D721Med (cell line): ENCODE results near the gene LYPD6B.

ENCODE experiments used
- DNase-seq: peaks from one replicate; pipeline ENCODE4 v3.0.0; 2011; ENCODE audit warnings: low spot score; ENCODE audit not compliant: insufficient read length
- FAIRE-seq: peaks from 2 replicates; lab custom pipeline; 2011; peaks lifted over from hg19 to GRCh38; lab: Jason Lieb, UNC
- TF ChIP-seq, protein P1 (sequence below): IDR thresholded peaks from 2 replicates; pipeline ENCODE4 v1.5.1; 2012; ENCODE audit warnings: mild to moderate bottlenecking, control low read depth; ENCODE audit not compliant: insufficient read depth; ENCODE audit errors: missing control alignments

Gene LYPD6B

DNA sequence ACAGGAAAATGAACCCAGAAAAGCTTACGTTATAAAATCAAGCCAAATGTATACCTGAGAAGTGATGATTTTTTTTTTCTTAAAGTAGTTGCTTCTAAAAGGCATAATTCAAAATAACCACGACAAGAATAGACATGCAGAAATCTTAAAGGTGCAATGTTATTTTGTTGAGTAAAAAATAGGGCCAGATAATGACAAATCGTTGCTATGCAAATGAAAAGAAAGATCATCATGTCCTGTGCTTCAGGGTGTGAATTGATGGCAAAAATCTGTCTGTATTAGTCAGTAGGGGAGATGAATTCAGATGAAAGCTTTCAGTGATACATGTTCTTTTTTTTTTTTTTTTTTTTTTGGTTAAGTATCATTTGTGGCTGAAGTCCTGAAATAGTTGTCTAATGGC lies 24.0 kb downstream of the LYPD6B start:
- DNase-seq (no peak), FAIRE-seq (no peak)
- TF ChIP-seq, protein P1, sequence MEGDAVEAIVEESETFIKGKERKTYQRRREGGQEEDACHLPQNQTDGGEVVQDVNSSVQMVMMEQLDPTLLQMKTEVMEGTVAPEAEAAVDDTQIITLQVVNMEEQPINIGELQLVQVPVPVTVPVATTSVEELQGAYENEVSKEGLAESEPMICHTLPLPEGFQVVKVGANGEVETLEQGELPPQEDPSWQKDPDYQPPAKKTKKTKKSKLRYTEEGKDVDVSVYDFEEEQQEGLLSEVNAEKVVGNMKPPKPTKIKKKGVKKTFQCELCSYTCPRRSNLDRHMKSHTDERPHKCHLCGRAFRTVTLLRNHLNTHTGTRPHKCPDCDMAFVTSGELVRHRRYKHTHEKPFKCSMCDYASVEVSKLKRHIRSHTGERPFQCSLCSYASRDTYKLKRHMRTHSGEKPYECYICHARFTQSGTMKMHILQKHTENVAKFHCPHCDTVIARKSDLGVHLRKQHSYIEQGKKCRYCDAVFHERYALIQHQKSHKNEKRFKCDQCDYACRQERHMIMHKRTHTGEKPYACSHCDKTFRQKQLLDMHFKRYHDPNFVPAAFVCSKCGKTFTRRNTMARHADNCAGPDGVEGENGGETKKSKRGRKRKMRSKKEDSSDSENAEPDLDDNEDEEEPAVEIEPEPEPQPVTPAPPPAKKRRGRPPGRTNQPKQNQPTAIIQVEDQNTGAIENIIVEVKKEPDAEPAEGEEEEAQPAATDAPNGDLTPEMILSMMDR: no peak

DNA sequence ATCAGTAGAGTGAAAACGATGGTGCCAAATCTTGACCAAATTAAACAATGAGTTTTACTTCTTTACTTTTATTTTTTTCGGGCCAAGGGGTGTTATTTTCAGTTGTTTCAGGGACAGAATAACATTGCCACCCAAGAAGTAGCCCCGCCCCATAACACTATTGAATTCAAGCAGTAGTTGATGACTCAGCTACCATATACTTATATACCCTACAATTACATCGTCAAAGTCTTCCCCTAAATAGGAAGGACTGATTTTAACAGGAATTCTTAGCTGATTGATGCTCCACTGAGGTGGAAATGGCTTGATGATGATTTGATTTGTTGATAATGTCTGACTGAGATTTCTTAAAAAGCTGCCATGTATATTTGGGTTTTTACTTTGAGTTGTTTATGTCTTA lies 24.7 kb downstream of the LYPD6B start:
- DNase-seq (no peak), FAIRE-seq (no peak)
- TF ChIP-seq, protein P1: no peak

DNA sequence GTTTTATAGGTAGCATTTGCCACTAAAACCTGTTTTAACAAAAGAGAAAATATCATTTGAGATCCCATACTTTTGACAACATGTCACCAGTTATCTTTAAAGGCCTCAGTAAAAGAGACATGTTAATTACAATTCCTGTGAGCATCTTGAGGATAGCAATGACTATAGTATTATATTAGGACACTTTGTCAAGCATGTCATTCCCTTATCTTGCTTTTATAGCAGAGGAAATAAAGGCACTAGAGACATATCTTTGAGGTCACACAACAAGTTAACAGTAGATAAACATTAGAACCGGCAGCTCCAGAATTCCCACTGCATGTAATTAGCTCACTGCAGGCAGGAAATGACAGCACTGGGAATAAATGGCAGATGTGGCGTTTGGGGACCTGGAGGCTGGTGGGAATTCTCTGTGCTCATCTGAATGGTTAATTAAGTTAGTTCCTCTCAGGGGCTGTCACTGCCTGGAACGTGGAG lies 25.9 kb downstream of the LYPD6B start:
- FAIRE-seq (no peak), DNase-seq (no peak)
- TF ChIP-seq, protein P1: no peak

DNA sequence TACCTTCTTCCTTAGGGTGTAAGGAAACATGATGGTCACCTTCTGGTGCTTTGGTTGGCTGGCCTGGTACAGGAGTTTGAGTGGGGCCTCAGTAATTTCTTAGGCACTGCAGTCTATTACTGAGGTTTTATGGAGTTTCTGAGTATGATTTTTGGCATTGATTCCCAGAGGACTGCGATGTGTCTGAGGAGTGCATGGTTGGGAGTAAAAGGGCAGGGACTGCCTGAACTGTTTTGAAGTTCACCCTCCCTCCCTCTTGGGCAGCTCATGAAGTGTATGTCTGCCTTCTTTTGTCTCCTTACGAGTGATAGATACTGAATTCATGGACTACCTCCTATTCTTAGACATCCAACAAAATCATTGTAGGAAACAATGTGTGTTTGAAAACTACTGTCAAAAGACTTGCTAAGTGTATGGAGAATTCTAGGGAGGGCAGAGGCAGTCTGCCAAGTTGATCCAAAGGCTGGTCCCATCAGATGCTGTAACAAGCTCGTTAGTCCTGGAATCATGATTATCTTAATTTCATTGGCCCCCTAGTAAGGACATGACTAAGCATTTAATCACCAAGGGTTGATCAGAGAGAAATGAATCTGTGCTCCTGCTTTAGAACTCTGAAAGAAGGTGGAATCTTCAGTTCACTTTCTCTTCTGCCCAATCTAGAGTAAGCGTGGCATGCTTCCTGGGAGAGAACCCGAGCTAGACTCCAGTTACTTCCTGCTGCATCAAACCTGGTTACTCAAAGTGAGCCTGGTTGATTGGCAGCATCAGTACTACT lies 26.5 kb downstream of the LYPD6B start:
- TF ChIP-seq, protein P1: no peak
- DNase-seq (no peak), FAIRE-seq (no peak)

DNA sequence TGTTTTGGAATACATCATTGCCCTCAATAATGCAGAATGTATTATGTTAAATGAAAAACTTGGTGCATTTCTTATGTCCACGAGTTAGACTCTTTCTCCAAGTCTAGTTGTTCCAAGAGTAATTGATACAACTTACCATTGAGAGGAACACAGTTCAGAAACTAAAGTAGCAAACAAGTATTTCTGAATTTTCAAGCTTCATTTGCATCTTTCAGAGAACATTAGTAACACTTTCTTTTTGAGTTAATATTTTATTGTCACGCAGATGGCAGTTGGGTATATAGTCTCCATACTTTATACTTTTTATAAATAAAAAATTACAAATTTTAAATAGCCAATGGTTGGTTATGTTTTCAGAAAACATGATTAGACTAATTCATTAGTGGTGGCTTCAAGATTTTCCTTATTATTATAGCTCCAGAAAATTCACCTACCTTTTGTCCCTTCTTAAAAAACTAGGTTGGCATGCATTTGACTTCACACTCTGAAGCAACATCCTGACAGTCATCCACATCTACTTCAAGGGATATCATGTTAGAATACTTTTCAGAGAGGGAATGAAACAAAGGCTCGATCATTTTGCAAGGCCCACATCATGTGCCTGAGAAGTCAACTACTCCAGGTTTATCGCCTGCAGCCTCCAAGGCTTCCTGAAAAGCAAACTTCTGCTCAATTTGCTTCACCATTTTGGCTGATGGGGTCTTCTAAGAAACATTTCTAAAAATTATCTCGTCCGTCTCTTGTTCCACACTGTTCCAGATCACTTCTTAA lies 29.9 kb downstream of the LYPD6B start:
- TF ChIP-seq, protein P1: no peak
- no peak for DNase-seq
- no peak for FAIRE-seq

DNA sequence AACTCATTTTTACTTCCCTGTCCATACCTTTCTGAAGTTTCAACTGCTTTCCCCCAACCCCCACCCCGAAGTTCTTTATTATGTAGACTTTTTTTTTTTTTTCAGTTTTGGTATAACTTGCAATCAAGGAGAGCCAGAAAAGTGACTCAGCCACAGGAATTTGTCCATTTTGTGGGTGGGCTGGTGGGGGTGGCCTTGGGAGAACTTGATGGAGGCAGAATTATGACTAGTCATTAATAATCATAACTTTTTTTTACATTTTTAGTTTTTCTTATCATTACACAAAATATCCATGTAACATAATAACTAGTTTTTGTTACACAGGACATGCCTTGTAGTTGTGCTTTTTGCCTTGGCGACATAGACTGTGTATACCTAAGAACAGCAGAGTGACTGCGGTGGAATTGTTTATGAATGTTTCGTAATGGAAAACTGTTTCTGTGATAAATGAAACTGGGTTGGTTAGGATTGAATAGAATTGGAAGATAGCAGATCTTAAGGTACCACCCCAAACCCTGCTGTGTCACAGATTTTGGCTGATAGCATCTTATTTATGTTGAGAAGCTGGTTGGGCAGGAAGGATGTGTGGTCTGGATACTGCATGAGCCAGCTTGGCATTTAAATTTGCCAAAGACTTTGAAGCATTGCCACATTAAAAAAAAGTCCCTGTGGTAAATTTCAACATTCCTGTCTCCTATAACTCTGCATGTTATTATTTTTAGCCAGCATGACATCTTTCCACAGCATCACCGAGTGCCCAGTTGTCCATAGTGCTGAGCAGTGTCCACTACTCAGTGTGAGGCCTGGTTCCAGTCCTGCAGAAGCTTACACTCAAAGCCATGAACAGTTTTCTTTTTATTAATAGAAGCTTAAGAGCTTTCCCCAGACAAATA lies 30.7 kb downstream of the LYPD6B start:
- FAIRE-seq (no peak), DNase-seq (no peak)
- TF ChIP-seq, protein P1: no peak
